GM06990 (cell line): ENCODE results near the gene MGAT3.
A peak's percentile ranks its signal among the peaks of the same experiment; 100 is the strongest.

Source experiments
- DNase-seq: peaks from one replicate; pipeline ENCODE4 v3.0.0-alpha.2; 2011; ENCODE audit not compliant: insufficient read length; ENCODE audit errors: extremely low read depth
- H3K27me3 ChIP-seq: replicated peaks from 2 replicates; pipeline ENCODE4 v1.6.0; 2011; ENCODE audit warnings: low read length; ENCODE audit not compliant: control insufficient read depth, insufficient read depth
- H3K36me3 ChIP-seq: 2 replicates; pipeline ENCODE4 v1.5.1; 2011; ENCODE audit warnings: low read length; ENCODE audit not compliant: control insufficient read depth, insufficient read depth
- H3K4me3 ChIP-seq: replicated peaks from 2 replicates; pipeline ENCODE4 v1.5.1; 2011; ENCODE audit warnings: low read depth, mild to moderate bottlenecking, control low read depth, low read length
- CTCF ChIP-seq: IDR thresholded peaks from 2 replicates; pipeline ENCODE4 v1.5.1; 2011; ENCODE audit warnings: low read length, control low read depth, mild to moderate bottlenecking, inconsistent platforms; ENCODE audit not compliant: insufficient read depth, poor library complexity, severe bottlenecking

The MGAT3 gene

GRCh38 chr22:39530692-39531331 lies 74.0 kb downstream of the MGAT3 start:
- peak overlapping the region; percentile 95 for H3K4me3 ChIP-seq
- H3K27me3 ChIP-seq: no peaks in the 10 kb centered on the region
- H3K36me3 ChIP-seq: peaks cover 7% of the 10 kb centered on the region
- no peak for TF ChIP-seq CTCF
- DNase-seq: no peak

DNA sequence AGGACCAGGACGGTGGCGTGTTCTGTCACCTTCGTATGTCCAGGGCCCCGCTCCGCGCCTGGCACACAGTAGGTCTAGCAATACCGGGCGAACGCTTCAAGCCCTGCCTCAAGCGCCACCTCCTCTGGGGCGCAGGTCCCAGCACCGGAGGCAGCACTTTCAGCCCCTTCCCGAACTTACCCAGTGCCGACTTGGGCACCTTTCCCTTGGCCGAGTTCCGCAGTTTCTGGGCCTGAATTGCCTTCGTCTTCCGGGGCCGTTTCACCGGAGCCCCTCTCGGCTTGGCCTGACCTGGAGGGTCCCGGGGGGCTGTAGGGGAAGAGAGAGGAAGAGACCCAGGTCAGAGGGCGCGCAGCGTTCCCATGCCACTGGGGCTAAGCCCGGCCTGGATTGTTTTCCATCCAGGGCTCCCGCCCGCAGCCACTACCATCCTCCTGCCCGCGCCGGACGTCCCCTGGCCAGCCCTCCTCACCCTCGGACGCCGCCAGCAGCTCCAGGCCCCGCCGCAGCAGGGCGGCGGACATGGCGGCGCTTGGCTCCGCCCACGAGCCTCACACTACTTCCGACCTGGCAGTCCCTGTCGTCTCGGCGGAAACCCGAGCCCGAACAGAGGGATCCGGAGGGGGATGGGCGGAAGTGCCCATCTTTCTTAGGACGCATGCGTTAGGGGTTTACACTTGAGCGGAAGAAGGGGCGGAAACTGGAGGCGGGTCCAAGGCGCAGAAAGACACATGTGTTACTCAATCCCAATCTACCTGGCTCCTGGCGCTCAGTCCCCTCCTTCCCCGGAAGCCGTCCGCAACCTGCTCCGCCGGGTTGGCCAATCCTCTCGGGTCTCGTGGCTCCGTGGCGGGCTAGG lies 75.6 kb downstream of the MGAT3 start, which contains the start of gene RPS19BP1:
RPS19BP1 (minus strand) TSS at position 534 of the 859 bp plus-strand sequence; CDS start at position 524, 10 bp downstream.
- no peak for TF ChIP-seq CTCF
- no peaks in the 10 kb centered on the region for H3K27me3 ChIP-seq
- DNase-seq: peak; percentile 99
- H3K36me3 ChIP-seq: peaks cover 7% of the 10 kb centered on the region
- H3K4me3 ChIP-seq: peak within 1 kb of the TSS; percentile 95

GRCh38 chr22:39534092-39534506 lies 77.3 kb downstream of the MGAT3 start:
- TF ChIP-seq CTCF: no peak
- no peak for DNase-seq
- H3K27me3 ChIP-seq: no peaks in the 10 kb centered on the region

DNA sequence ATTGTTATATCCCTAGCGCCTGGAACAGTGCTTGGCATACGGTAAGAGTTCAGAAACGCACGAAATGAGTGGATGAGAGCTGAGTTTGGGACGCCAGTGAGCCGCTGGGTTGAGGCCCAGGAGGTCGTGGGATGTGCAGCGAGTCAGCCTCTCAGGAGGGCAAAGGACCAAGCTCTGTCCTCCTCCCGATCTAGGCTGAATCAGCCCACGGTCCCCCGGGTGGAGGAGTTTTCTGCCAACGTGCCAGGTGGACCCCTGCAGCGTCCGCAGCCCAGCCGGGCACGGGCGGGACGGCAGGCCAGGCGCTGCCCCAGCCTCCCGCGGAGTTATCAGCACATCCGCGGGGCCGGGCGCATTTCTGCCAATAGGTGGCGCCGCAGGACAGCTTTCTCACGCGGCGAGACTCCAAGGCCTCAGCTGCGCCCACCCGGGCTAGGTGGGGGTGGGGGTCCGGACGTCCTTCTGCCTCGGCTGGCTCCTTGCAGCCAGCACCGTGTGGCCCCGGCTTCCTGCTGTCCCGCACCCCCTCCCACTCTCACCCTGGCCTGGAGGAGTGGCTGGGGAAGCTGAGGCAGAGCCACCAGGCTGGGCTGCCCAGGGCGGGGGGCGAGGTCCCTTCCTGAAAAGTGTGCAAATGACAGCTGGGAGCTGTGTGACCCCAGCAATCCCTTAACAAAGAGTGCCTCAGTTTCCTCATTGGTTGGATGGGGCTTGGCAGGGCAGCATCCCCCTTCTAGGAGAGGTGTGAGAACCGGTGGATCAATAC lies 78.0 kb downstream of the MGAT3 start:
- H3K36me3 ChIP-seq: peaks cover 4% of the 10 kb centered on the region
- DNase-seq: peak; percentile 76
- no peaks in the 10 kb centered on the region for H3K27me3 ChIP-seq
- TF ChIP-seq CTCF: peak; percentile 81
- H3K4me3 ChIP-seq: no peak overlapping the region

More at GRCh38 chr22:39534092-39534506, 77.3 kb downstream of the MGAT3 start:
- peaks cover 7% of the 10 kb centered on the region for H3K36me3 ChIP-seq
- H3K4me3 ChIP-seq: no peak overlapping the region

DNA sequence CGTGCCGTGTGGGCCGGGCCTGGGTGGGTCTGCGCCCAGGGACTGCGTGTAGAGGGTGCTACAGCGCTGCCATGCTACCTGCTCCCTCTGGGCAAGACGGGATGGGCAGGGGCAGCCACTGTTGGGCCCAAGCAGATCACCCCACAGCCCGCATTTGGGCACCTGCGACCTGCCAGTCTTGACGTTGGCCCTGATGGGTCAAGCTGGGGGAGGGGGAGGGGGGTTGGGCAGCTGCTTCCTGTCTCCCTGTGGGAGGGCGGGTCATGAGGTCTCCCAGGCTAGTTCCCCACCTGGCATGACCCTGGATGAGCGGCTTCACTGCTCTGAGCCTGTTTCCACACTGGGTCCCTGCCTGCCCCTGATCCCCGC lies 78.5 kb downstream of the MGAT3 start:
- H3K36me3 ChIP-seq: peaks cover 3% of the 10 kb centered on the region
- no peak overlapping the region for H3K4me3 ChIP-seq
- DNase-seq: no peak
- no peak for TF ChIP-seq CTCF
- H3K27me3 ChIP-seq: no peaks in the 10 kb centered on the region
